B cell (primary cell): ENCODE data around the gene FMN2. TPM values are rescaled to one million over a fixed set of nuclear protein-coding genes. Genes with fewer than 3 reads are reported as not detected.

ENCODE experiments used
- ATAC-seq: fragments of 200-7000 bp; cut with Tn5 transposase; one replicate; pipeline ENCODE4 v1.10.0; 2021; ENCODE audit warnings: low read depth, mild to moderate bottlenecking, moderate number of reproducible peaks, moderate library complexity
- CTCF ChIA-PET: fragments of 350-600 bp; sonication (Branson Sonifier 250); formaldehyde crosslinking; loops from one replicate; lab custom pipeline; 2021; ENCODE audit warnings: antibody characterized with exemption, inconsistent platforms; lab: Charles Lee
- POLR2A ChIA-PET: fragments of 350-600 bp; sonication (Branson Sonifier 250); formaldehyde crosslinking; loops from one replicate; lab custom pipeline; 2021; ENCODE audit warnings: antibody characterized with exemption; lab: Charles Lee
- DNase-seq: peaks from one replicate; pipeline ENCODE4 v3.0.0; 2013
- H2AFZ ChIP-seq: 2 replicates; pipeline ENCODE4 v1.6.1; 2012; ENCODE audit warnings: mild to moderate bottlenecking, low read depth, low read length; ENCODE audit not compliant: insufficient read depth, poor library complexity, severe bottlenecking
- H3K27ac ChIP-seq, 2 donors: 1 replicate in 1 of 2; 2 replicates in 1 of 2; pipeline ENCODE4 v1.5.1; 2012 to 2013; ENCODE audit warnings: low read length in 2 of 2, mild to moderate bottlenecking in 2 of 2, moderate library complexity in 1 of 2
- H3K27me3 ChIP-seq, 4 experiments: fragments of 200-600 bp in 1 of 4; sonication (generic) in 1 of 4; replicated peaks in 1 of 4; 1 replicate in 2 of 4; 2 replicates in 2 of 4; pipeline versions ENCODE4 v1.6.1 to v1.7.0; 2013 to 2016; ENCODE audit warnings: low read length in 3 of 4, mild to moderate bottlenecking in 2 of 4, mixed read lengths in 1 of 4, moderate library complexity in 1 of 4; ENCODE audit not compliant: insufficient read depth in 4 of 4, control insufficient read depth in 3 of 4; ENCODE audit errors: control extremely low read depth in 1 of 4
- H3K36me3 ChIP-seq, 2 experiments: replicated peaks in 1 of 2; 1 replicate in 1 of 2; 2 replicates in 1 of 2; pipeline versions ENCODE4 v1.6.1 to v1.7.1; 2013; ENCODE audit warnings: low read length in 1 of 2; ENCODE audit not compliant: insufficient read depth in 2 of 2, control insufficient read depth in 1 of 2; ENCODE audit errors: control extremely low read depth in 1 of 2, extremely low read depth in 1 of 2
- H3K4me1 ChIP-seq, 2 donors: fragments of 200-600 bp in 1 of 2; sonication (generic) in 1 of 2; 1 replicate in 1 of 2; 2 replicates in 1 of 2; pipeline versions ENCODE4 v1.5.1 to v1.6.1; 2013 to 2017; ENCODE audit warnings: low read length in 2 of 2; ENCODE audit not compliant: control insufficient read depth in 2 of 2, insufficient read depth in 2 of 2
- H3K4me2 ChIP-seq: replicated peaks from 2 replicates; pipeline ENCODE3; 2012; ENCODE audit warnings: mild to moderate bottlenecking, low read depth, low read length; ENCODE audit not compliant: poor library complexity, severe bottlenecking
- H3K4me3 ChIP-seq, 5 experiments: fragments of 200-600 bp in 1 of 5; sonication (generic) in 1 of 5; 1 replicate in 3 of 5; 2 replicates in 2 of 5; pipeline versions ENCODE4 v1.5.1 to v1.7.0; 2011 to 2016; ENCODE audit warnings: low read length in 4 of 5, mild to moderate bottlenecking in 4 of 5, low read depth in 2 of 5, control low read depth in 1 of 5, moderate library complexity in 1 of 5; ENCODE audit not compliant: insufficient read depth in 1 of 5; ENCODE audit errors: control extremely low read depth in 1 of 5, extremely low read depth in 1 of 5
- H3K79me2 ChIP-seq: fragments of 200-600 bp; sonication (generic); one replicate; pipeline ENCODE4 v1.6.0; 2016; ENCODE audit warnings: low read length; ENCODE audit not compliant: control insufficient read depth, insufficient read depth
- H3K9ac ChIP-seq: fragments of 200-600 bp; sonication (generic); 2 replicates; pipeline ENCODE4 v1.6.1; 2017; ENCODE audit warnings: mild to moderate bottlenecking, low read length, moderate library complexity
- H3K9me3 ChIP-seq, 3 donors: one replicate each; pipeline versions ENCODE4 v1.6.1 to v1.7.1; 2013; ENCODE audit warnings: low read length in 2 of 3; ENCODE audit not compliant: control insufficient read depth in 2 of 3, insufficient read depth in 1 of 3; ENCODE audit errors: control extremely low read depth in 1 of 3
- H4K20me1 ChIP-seq: 2 replicates; pipeline ENCODE4 v1.6.0; 2012; ENCODE audit warnings: mild to moderate bottlenecking, low read length; ENCODE audit not compliant: insufficient read depth, control insufficient read depth, poor library complexity, severe bottlenecking
- H3K27ac Mint-ChIP-seq: one replicate; pipeline ENCODE4 v1.8.0; 2021; ENCODE audit warnings: mixed read lengths
- H3K27me3 Mint-ChIP-seq: one replicate; pipeline ENCODE4 v1.8.0; 2021; ENCODE audit warnings: mixed read lengths
- H3K4me1 Mint-ChIP-seq: one replicate; pipeline ENCODE4 v1.8.0; 2021; ENCODE audit warnings: mixed read lengths
- H3K4me3 Mint-ChIP-seq: one replicate; pipeline ENCODE4 v1.8.0; 2021; ENCODE audit warnings: mixed read lengths
- H3K9me3 Mint-ChIP-seq: one replicate; pipeline ENCODE4 v1.8.0; 2022; ENCODE audit warnings: mixed read lengths; ENCODE audit not compliant: insufficient read depth
- EZH2 ChIP-seq: IDR thresholded peaks from 2 replicates; pipeline ENCODE4 v1.6.1; 2012; ENCODE audit warnings: borderline replicate concordance, low read depth, mild to moderate bottlenecking, moderate library complexity, low read length; ENCODE audit not compliant: insufficient read depth, poor library complexity, severe bottlenecking
- WGBS: methylation state at CpG from one replicate; pipeline ENCODE4 v1.1.5; 2013; ENCODE audit warnings: missing lambda C conversion rate; ENCODE audit not compliant: insufficient coverage; 5-methylcytosine and 5-hydroxymethylcytosine counted together
- intact Hi-C: fragments of 100-400 bp; cut with micrococcal nuclease; formaldehyde crosslinking; loops from one replicate; pipeline ENCODE4 v1.10.0; 2022
- polyA plus RNA-seq: library from polyadenylated mRNA; depleted of rRNA; stranded (reverse); fragments of >200 nt; gene quantifications from 2 replicates; pipeline ENCODE4 v1.2.3, GENCODE V29; 2012
- total RNA-seq, 2 donors: library from RNA; stranded (reverse); fragments of 120-200 nt in 1 of 2; gene quantifications; 1 replicate in 1 of 2; 2 replicates in 1 of 2; pipeline versions ENCODE4 v1.2.3 to v1.2.4, GENCODE V29; 2013 to 2022
- TF ChIP-seq, protein P1 (sequence below): fragments of 200-600 bp; IDR thresholded peaks from one replicate; pipeline ENCODE4 v1.8.0; 2022; ENCODE audit warnings: antibody characterized with exemption, mild to moderate bottlenecking

Gene FMN2
- total and polyA plus RNA-seq, 2 donors (not counting 1 experiment from before 2014, with no cell fraction given): not detected

DNA sequence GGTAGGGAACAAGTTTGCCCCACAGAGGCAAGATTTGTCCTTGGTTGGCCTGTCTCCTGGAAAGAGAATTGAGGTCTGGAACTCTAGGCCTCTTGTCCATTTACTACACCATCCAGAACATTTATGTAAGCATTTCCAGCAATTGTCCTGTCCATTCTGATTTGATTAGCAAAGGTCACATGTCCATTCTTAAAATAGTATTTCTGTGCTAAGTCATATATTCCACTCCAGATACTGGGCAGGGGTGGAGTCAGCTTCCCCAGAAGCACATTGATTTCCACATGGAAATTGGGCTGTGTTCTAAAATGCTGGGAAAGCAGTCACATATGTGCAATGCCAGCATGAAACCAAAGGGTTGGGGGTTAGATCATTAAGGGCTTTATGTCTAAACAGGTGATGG is 21.5 kb upstream of the FMN2 start:
- Mint-ChIP-seq H3K27ac (no peak overlapping the region), H3K9me3 (peaks cover 4% of the 10 kb centered on the region), H3K4me3 (no peak overlapping the region), H3K27me3 (no peaks in the 10 kb centered on the region), H3K4me1 (no peaks in the 10 kb centered on the region)
- intact Hi-C loops: no loop called here
- H3K9me3 ChIP-seq: peaks cover 0 to 7% (median 0%) of the 10 kb centered on the region in 3 donors
- H4K20me1 ChIP-seq: no peaks in the 10 kb centered on the region
- H3K27ac ChIP-seq: no peak overlapping the region
- H3K4me2 ChIP-seq: no peak overlapping the region
- DNase-seq (no peak), ATAC-seq (no peak)
- H3K4me3 ChIP-seq: no peak overlapping the region
- no peak overlapping the region for H2AFZ ChIP-seq
- no peak overlapping the region for H3K9ac ChIP-seq
- no peaks in the 10 kb centered on the region for H3K27me3 ChIP-seq
- ChIA-PET POLR2A (no interaction called here), CTCF (no interaction called here)
- TF ChIP-seq EZH2: no peak
- TF ChIP-seq, protein P1, sequence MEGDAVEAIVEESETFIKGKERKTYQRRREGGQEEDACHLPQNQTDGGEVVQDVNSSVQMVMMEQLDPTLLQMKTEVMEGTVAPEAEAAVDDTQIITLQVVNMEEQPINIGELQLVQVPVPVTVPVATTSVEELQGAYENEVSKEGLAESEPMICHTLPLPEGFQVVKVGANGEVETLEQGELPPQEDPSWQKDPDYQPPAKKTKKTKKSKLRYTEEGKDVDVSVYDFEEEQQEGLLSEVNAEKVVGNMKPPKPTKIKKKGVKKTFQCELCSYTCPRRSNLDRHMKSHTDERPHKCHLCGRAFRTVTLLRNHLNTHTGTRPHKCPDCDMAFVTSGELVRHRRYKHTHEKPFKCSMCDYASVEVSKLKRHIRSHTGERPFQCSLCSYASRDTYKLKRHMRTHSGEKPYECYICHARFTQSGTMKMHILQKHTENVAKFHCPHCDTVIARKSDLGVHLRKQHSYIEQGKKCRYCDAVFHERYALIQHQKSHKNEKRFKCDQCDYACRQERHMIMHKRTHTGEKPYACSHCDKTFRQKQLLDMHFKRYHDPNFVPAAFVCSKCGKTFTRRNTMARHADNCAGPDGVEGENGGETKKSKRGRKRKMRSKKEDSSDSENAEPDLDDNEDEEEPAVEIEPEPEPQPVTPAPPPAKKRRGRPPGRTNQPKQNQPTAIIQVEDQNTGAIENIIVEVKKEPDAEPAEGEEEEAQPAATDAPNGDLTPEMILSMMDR: no peak
- no peaks in the 10 kb centered on the region for H3K36me3 ChIP-seq
- no peaks in the 10 kb centered on the region for H3K79me2 ChIP-seq
- H3K4me1 ChIP-seq: no peaks in the 10 kb centered on the region

DNA sequence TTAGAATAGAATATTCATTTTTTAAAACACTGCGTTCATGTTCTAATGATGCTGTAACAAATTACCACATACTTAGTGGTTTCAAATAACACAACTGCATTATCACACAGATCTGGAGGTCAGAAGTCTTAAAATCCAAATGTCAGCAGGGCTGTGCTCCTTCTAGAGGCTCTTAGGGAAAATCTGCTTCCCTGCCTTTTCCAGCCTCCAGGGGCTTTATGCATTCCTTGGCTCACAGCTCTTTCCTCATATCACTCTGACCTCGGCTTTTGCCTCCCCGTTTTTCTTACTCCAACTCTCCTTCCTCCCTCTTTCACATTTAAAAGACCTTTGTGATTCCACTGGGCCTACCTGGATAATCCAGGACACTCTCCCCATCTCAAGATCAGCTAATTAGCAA is 18.6 kb upstream of the FMN2 start:
- Mint-ChIP-seq H3K27ac (no peak overlapping the region), H3K4me1 (no peaks in the 10 kb centered on the region), H3K9me3 (peaks cover 4% of the 10 kb centered on the region), H3K27me3 (no peaks in the 10 kb centered on the region), H3K4me3 (no peak overlapping the region)
- Histone ChIP-seq H4K20me1 (no peaks in the 10 kb centered on the region), H3K27ac (no peak overlapping the region), H3K9me3 (peaks cover 0 to 7% (median 0%) of the 10 kb centered on the region in 3 donors), H3K9ac (no peak overlapping the region), H3K4me3 (no peak overlapping the region), H3K79me2 (no peaks in the 10 kb centered on the region), H3K36me3 (no peaks in the 10 kb centered on the region), H3K4me2 (no peak overlapping the region), H2AFZ (no peak overlapping the region), H3K4me1 (no peaks in the 10 kb centered on the region), H3K27me3 (no peaks in the 10 kb centered on the region)
- intact Hi-C loops: no loop called here
- ChIA-PET POLR2A (interaction anchor here (0.6 kb wide), 1 partner anchor 22 kb away, joined by 4 read pairs; no protein-coding TSS in a partner anchor), CTCF (no interaction called here)
- no peak for TF ChIP-seq EZH2
- TF ChIP-seq, protein P1: no peak
- ATAC-seq (no peak), DNase-seq (no peak)
- 77% methylated on average over 2 of the region's 3 CpGs for WGBS
